NCI-H748 treated with DMSO at 0.1 percent for 48 hours (cell line): ENCODE results near the gene MFSD12.

Experiments
- DNase-seq: peaks from one replicate; lab custom pipeline; 2025; lab: John Stamatoyannopoulos, UW

MFSD12 gene

GRCh38 chr19:3557461-3558248, at the start of gene MFSD12:
Gene MFSD12 (minus strand): TSS chr19:3557586. CDS start chr19:3557403, 183 bp downstream.
- peak; percentile 59 for DNase-seq

DNA sequence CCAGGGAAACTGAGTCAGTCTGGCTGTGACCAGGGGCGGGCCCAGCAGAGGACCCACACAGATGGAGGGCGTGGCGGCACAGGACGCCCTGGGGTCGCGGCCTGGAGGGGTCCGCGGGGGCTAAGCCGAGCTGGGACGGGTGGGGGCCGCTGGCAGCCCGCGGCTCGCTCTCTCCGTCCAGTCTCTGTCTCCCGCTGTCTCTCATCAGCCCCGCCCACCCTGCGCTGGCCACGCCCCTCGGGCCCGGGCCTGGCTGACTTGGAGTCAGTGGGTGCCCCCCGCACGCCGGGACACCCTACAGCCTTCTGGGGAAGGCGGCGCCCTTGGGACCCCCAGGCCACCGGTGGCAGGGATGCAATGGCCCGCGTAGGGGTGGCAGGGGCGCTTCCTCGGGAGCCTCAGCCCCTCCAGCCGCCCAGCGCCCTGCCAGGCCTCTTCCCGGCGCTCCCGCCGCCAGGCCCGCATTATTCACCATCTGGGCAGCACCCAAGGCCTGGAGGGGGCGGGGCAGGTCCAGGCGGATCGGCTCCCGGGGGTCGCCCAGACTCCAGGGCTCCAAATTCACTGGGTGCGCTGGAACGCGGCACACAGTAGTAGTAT, 49.4 kb upstream of the MFSD12 start, which contains the start of gene TBXA2R:
TSS of gene TBXA2R (minus strand) at position 186 of the 600 bp plus-strand sequence. CDS start 6,241 bp downstream, outside the sequence.
- DNase-seq: no peak

- DNase-seq: no peak
Observed at GRCh38 chr19:3606174-3606689, 48.8 kb upstream of the MFSD12 start.

DNA sequence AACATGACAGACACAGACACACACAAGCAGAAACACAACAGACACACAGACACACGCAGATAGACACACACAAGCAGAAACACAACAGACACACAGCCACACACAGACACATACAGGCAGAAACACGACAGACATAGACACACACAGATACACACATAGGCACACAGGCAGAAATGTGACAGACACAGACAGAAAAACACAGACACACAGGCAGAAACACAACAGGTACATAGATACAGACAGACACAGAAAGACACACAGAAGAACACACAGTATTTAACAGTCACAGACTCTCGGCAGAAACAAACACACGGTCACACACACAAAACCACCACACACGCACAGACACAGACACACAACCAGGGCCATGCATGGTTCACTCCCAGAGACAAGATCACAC, 48.4 kb upstream of the MFSD12 start:
- no peak for DNase-seq

DNA sequence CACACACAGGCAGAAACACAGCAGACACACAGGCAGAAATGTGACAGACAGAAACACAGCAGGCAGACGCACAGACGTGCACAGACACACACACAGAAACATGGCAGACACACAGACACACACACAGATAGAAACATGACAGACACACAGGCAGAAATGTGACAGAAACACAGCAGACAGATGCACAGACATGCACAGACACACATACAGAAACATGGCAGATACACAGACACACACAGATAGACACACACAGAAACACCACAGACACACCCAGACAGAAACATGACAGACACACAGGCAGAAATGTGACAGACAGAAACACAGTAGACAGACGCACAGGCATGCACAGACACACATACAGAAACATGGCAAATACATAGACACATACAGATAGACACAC, 48.0 kb upstream of the MFSD12 start:
- DNase-seq: no peak

- DNase-seq: no peak
Observed at GRCh38 chr19:3604987-3605343, 47.6 kb upstream of the MFSD12 start.

DNA sequence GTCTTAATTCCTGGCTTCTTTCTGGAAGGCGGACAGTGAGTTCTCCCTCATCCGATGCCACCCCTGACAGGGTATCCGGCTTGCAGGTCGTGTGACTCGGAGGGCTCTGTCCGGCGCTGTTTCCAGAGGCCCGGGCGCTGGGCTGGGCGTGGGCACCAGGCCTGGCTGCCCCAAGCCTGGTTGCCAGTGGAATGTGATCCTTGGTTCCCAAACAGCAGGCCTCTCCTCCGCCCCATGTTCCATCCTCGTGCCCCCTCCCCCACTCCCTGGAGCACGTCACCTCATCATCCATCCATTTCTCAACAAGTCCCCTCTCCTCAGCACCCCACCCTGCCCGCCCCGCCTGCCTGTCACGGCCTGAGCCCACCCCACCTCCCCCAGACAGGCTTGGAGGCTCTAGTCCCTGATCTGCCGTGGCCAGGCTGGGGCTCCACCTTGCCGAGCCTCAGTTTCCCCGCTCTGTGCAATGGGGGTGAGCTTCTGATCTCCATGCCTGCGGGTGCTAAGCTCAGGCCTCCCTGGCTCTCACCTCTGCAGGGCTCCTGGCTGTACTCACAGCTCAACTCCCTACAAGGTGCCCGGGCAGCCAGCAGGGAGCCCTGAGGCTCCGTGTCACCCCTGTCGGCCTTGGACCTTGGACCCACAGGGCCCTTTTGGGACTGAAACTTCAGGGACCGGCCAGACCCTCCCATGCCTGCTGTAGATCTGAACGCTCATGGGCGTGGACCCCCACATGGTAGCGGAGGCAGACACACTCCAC, 47.0 kb upstream of the MFSD12 start:
- DNase-seq: no peak

GRCh38 chr19:3603121-3603811, 45.9 kb upstream of the MFSD12 start:
- DNase-seq: no peak

DNA sequence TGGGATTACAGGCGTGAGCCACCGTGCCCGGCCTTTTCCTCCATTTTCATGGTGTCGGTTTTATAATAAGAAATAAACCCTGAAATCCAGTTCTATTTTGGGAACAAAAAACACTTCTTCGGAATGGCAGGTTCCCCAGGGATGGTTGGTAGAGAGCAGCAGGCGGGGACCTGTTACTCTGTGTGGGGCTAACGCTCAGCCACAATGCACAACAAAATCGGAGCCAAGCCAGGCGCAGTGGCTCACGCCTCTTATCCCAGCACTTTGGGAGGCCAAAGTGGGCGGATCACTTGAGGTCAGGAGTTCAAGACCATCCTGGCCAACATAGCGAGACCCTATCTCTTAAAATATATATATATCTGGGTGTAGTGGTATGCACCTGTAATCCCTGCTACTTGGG, 43.6 kb upstream of the MFSD12 start:
- DNase-seq: no peak

GRCh38 chr19:3599776-3600187, 42.4 kb upstream of the MFSD12 start:
- no peak for DNase-seq

- DNase-seq: no peak
Observed at GRCh38 chr19:3595521-3596061, 38.2 kb upstream of the MFSD12 start.

GRCh38 chr19:3593156-3593555, 35.8 kb upstream of the MFSD12 start:
- DNase-seq: no peak

DNA sequence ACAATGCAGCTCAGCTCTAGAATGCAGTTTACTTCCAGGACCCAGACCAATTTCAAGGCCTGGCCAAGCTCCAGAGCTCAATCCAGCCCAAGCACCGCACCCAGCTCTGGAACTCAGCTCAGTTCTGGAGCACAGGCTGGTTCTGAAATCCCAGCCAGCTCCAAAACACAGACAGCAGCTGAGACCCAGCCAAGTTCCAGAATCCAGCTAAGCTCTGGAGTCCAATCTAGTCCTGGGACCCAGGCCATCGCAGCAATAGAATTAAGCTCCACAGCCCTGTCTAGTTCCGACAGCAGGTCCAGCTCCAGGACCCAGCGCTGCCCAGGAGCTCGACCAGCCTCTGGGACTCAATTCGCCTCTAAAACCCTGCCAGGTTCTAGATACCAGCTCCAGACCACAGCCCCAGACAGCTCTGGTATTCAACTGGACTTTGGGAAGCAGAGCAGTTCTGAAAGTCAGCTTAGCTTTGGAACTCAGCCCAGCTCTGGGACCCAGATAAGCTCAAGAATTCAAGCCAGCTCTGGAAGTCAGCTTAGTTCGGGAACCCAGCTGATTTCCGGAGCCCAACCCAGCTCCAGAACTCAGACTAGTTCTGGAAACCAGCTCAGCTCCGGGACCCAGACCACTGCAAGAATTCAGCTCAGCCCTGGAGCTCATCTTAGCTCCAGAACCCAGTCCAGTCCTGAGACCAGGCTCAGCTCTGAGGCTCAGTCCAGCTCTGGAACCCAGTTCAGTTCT, 34.7 kb upstream of the MFSD12 start:
- DNase-seq: no peak

GRCh38 chr19:3590991-3591659, 33.7 kb upstream of the MFSD12 start:
- DNase-seq: no peak

- DNase-seq: no peak
Observed at GRCh38 chr19:3589949-3590348, 32.6 kb upstream of the MFSD12 start.

DNA sequence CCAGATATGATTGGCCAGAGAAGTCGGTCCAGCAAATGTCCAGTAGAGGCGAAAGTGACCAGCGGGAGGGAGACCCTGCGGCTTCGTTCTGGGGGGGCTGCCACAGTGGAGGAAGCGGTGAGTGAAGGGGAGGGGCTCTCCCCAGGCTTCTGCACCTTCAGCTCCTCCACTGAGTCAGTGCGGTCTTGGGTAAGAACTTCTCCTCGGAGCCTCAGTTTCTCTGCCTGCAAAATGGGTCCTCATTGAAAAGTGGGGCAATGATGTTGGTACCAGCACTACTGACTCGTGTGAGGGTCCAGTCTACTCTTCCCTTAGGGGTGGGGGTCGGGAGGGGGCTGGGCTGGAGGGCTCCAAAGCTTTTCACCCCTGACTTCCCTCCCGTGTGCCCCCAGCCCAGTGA, 32.1 kb upstream of the MFSD12 start:
- DNase-seq: no peak

- no peak for DNase-seq
Observed at GRCh38 chr19:3586707-3587346, 29.4 kb upstream of the MFSD12 start.

- DNase-seq: no peak
Observed at GRCh38 chr19:3586127-3586626, 28.8 kb upstream of the MFSD12 start.

GRCh38 chr19:3585301-3586126, 28.1 kb upstream of the MFSD12 start, which contains the start of gene GIPC3:
Gene GIPC3 (plus strand): TSS chr19:3585478. CDS start chr19:3585598, 120 bp downstream.
- DNase-seq: no peak
